ENCODE data around the gene NCAM2. TPM values are rescaled to one million over a fixed set of nuclear protein-coding genes. Genes with fewer than 3 reads are reported as not detected.

Gene NCAM2
- total and polyA plus RNA-seq, 2 experiments from 2014 or later, result 1.7 to 6.3 TPM

- Histone ChIP-seq H2AFZ (no peak overlapping the region), H3K36me3 (replicated peaks; ENCODE audit: insufficient read depth, low read depth) (no peaks in the 10 kb centered on the region), H3K27me3 (no peaks in the 10 kb centered on the region), H3K79me2 (no peaks in the 10 kb centered on the region), H3K4me1 (ENCODE audit: insufficient read depth) (no peaks in the 10 kb centered on the region), H3K4me3 (no peak overlapping the region), H3K4me2 (no peak overlapping the region), H3K9me2 (replicated peaks; ENCODE audit: insufficient read depth) (no peaks in the 10 kb centered on the region), H3K9me3 (ENCODE audit: low read depth) (no peaks in the 10 kb centered on the region), H4K20me1 (ENCODE audit: insufficient read depth, poor library complexity, severe bottlenecking) (no peaks in the 10 kb centered on the region), H3K27ac (no peak overlapping the region)
- TF ChIP-seq EZH2 (IDR thresholded peaks at IDR 0.05; ENCODE audit: borderline replicate concordance) (no peak), EZH2phosphoT487 (IDR thresholded peaks at IDR 0.05; ENCODE audit: low read depth, severe bottlenecking, unreplicated experiment) (no peak)
- TF ChIP-seq, protein P1, sequence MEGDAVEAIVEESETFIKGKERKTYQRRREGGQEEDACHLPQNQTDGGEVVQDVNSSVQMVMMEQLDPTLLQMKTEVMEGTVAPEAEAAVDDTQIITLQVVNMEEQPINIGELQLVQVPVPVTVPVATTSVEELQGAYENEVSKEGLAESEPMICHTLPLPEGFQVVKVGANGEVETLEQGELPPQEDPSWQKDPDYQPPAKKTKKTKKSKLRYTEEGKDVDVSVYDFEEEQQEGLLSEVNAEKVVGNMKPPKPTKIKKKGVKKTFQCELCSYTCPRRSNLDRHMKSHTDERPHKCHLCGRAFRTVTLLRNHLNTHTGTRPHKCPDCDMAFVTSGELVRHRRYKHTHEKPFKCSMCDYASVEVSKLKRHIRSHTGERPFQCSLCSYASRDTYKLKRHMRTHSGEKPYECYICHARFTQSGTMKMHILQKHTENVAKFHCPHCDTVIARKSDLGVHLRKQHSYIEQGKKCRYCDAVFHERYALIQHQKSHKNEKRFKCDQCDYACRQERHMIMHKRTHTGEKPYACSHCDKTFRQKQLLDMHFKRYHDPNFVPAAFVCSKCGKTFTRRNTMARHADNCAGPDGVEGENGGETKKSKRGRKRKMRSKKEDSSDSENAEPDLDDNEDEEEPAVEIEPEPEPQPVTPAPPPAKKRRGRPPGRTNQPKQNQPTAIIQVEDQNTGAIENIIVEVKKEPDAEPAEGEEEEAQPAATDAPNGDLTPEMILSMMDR (IDR thresholded peaks at IDR 0.05; ENCODE audit: poor library complexity), result no peak
- DNase-seq (ENCODE audit: low spot score), result no peak
- WGBS (ENCODE audit: low lambda C conversion rate, missing lambda C conversion rate), result 68% methylated on average over 5 of the region's 5 CpGs
These were observed 202.9 kb downstream of the NCAM2 start for GRCh38 chr21:21200939-21201615.

- H4K20me1 ChIP-seq (ENCODE audit: insufficient read depth, poor library complexity, severe bottlenecking), result no peaks in the 10 kb centered on the region
- no peak overlapping the region for H2AFZ ChIP-seq
- H3K27me3 ChIP-seq, result no peaks in the 10 kb centered on the region
- no peak overlapping the region for H3K4me3 ChIP-seq
- H3K27ac ChIP-seq, result no peak overlapping the region
- TF ChIP-seq EZH2phosphoT487 (IDR thresholded peaks at IDR 0.05; ENCODE audit: low read depth, severe bottlenecking, unreplicated experiment) (no peak), EZH2 (IDR thresholded peaks at IDR 0.05; ENCODE audit: borderline replicate concordance) (no peak)
- TF ChIP-seq, protein P1 (IDR thresholded peaks at IDR 0.05; ENCODE audit: poor library complexity), result no peak
- H3K9me3 ChIP-seq (ENCODE audit: low read depth), result no peaks in the 10 kb centered on the region
- H3K36me3 ChIP-seq (replicated peaks; ENCODE audit: insufficient read depth, low read depth), result no peaks in the 10 kb centered on the region
- H3K4me2 ChIP-seq, result no peak overlapping the region
- 97% methylated on average over 1 of the region's 1 CpG for WGBS (ENCODE audit: low lambda C conversion rate, missing lambda C conversion rate)
- H3K9me2 ChIP-seq (replicated peaks; ENCODE audit: insufficient read depth), result no peaks in the 10 kb centered on the region
- no peak for DNase-seq (ENCODE audit: low spot score)
- no peaks in the 10 kb centered on the region for H3K4me1 ChIP-seq (ENCODE audit: insufficient read depth)
- no peaks in the 10 kb centered on the region for H3K79me2 ChIP-seq
These were observed 205.7 kb downstream of the NCAM2 start for GRCh38 chr21:21203822-21204339.

GRCh38 chr21:21204366-21204996 lies 206.3 kb downstream of the NCAM2 start:
- Histone ChIP-seq H3K9me2 (replicated peaks; ENCODE audit: insufficient read depth) (no peaks in the 10 kb centered on the region), H3K9me3 (ENCODE audit: low read depth) (no peaks in the 10 kb centered on the region), H3K27me3 (no peaks in the 10 kb centered on the region), H3K36me3 (replicated peaks; ENCODE audit: insufficient read depth, low read depth) (no peaks in the 10 kb centered on the region), H3K4me2 (no peak overlapping the region), H2AFZ (no peak overlapping the region), H3K27ac (no peak overlapping the region), H3K79me2 (no peaks in the 10 kb centered on the region), H3K4me1 (ENCODE audit: insufficient read depth) (no peaks in the 10 kb centered on the region), H4K20me1 (ENCODE audit: insufficient read depth, poor library complexity, severe bottlenecking) (no peaks in the 10 kb centered on the region), H3K4me3 (no peak overlapping the region)
- TF ChIP-seq EZH2 (IDR thresholded peaks at IDR 0.05; ENCODE audit: borderline replicate concordance), result no peak
- no peak for TF ChIP-seq EZH2phosphoT487 (IDR thresholded peaks at IDR 0.05; ENCODE audit: low read depth, severe bottlenecking, unreplicated experiment)
- TF ChIP-seq, protein P1 (IDR thresholded peaks at IDR 0.05; ENCODE audit: poor library complexity), result no peak
- DNase-seq (ENCODE audit: low spot score), result no peak
- WGBS (ENCODE audit: low lambda C conversion rate, missing lambda C conversion rate), result 70% methylated on average over 5 of the region's 5 CpGs

Measured in hepatocyte (in vitro differentiated cells).